ENCODE data around the gene SLC8A2.

The SLC8A2 gene

GRCh38 chr19:47503826-47504150 lies 32.1 kb upstream of the SLC8A2 start:
- DNase-seq (ENCODE audit: low read depth), result no peak

- no peak for DNase-seq (ENCODE audit: low read depth)
Observed at GRCh38 chr19:47503130-47503825, 31.6 kb upstream of the SLC8A2 start.

GRCh38 chr19:47499863-47500830 lies 28.5 kb upstream of the SLC8A2 start:
- DNase-seq (ENCODE audit: low read depth), result no peak

- no peak for DNase-seq (ENCODE audit: low read depth)
Observed at GRCh38 chr19:47499371-47499770, 27.7 kb upstream of the SLC8A2 start.

- DNase-seq (ENCODE audit: low read depth), result no peak
Observed at GRCh38 chr19:47498561-47498960, 26.9 kb upstream of the SLC8A2 start.

- no peak for DNase-seq (ENCODE audit: low read depth)
Observed at GRCh38 chr19:47497821-47498520, 26.3 kb upstream of the SLC8A2 start.

- no peak for DNase-seq (ENCODE audit: low read depth)
Observed at GRCh38 chr19:47497050-47497766, 25.5 kb upstream of the SLC8A2 start.

- no peak for DNase-seq (ENCODE audit: low read depth)
Observed at GRCh38 chr19:47495478-47496372, 24.0 kb upstream of the SLC8A2 start.

GRCh38 chr19:47494729-47495128 lies 23.0 kb upstream of the SLC8A2 start:
- DNase-seq (ENCODE audit: low read depth), result no peak

- DNase-seq (ENCODE audit: low read depth), result no peak
Observed at GRCh38 chr19:47494211-47494547, 22.5 kb upstream of the SLC8A2 start.

GRCh38 chr19:47493378-47494210 lies 21.9 kb upstream of the SLC8A2 start:
- no peak for DNase-seq (ENCODE audit: low read depth)

- DNase-seq (ENCODE audit: low read depth), result no peak
Observed at GRCh38 chr19:47492571-47493377, 21.1 kb upstream of the SLC8A2 start.

- no peak for DNase-seq (ENCODE audit: low read depth)
Observed at GRCh38 chr19:47492137-47492533, 20.4 kb upstream of the SLC8A2 start.

GRCh38 chr19:47491358-47492136 lies 19.9 kb upstream of the SLC8A2 start:
- no peak for DNase-seq (ENCODE audit: low read depth)

- DNase-seq (ENCODE audit: low read depth), result no peak
Observed at GRCh38 chr19:47490847-47491246, 19.2 kb upstream of the SLC8A2 start.

GRCh38 chr19:47490031-47490430 lies 18.3 kb upstream of the SLC8A2 start:
- no peak for DNase-seq (ENCODE audit: low read depth)

GRCh38 chr19:47489072-47489914 lies 17.6 kb upstream of the SLC8A2 start:
- DNase-seq (ENCODE audit: low read depth), result no peak

Data from stromal cell of bone marrow (primary cell).